Hepatocyte (in vitro differentiated cells): ENCODE measurements around the gene EDC3. TPM values are rescaled to one million over a fixed set of nuclear protein-coding genes. Genes with fewer than 3 reads are reported as not detected.

Source experiments
- DNase-seq: peaks from one replicate; pipeline ENCODE4 v3.0.0-alpha.2; 2016; ENCODE audit warnings: low spot score
- H2AFZ ChIP-seq: fragments of 200-600 bp; sonication (generic); 2 replicates; pipeline ENCODE4 v1.6.0; 2016; ENCODE audit warnings: antibody characterized with exemption, mild to moderate bottlenecking
- H3K27ac ChIP-seq: fragments of 200-600 bp; sonication (generic); 2 replicates; pipeline ENCODE4 v1.5.1; 2016; ENCODE audit warnings: mild to moderate bottlenecking
- H3K27me3 ChIP-seq: fragments of 200-600 bp; sonication (generic); 2 replicates; pipeline ENCODE4 v1.6.1; 2016
- H3K36me3 ChIP-seq: fragments of 200-600 bp; sonication (generic); replicated peaks from 2 replicates; pipeline ENCODE4 v1.5.1; 2016; ENCODE audit warnings: low read depth; ENCODE audit not compliant: insufficient read depth
- H3K4me1 ChIP-seq: fragments of 200-600 bp; sonication (generic); 2 replicates; pipeline ENCODE4 v1.5.1; 2016; ENCODE audit warnings: mild to moderate bottlenecking, moderate library complexity; ENCODE audit not compliant: insufficient read depth
- H3K4me2 ChIP-seq: fragments of 200-600 bp; sonication (generic); 2 replicates; pipeline ENCODE4 v1.6.0; 2016
- H3K4me3 ChIP-seq: fragments of 200-600 bp; sonication (generic); 2 replicates; pipeline ENCODE4 v1.5.1; 2016; ENCODE audit warnings: mild to moderate bottlenecking
- H3K79me2 ChIP-seq: fragments of 200-600 bp; sonication (generic); 2 replicates; pipeline ENCODE4 v1.6.0; 2017; ENCODE audit warnings: mild to moderate bottlenecking
- H3K9me2 ChIP-seq: fragments of 200-600 bp; sonication (generic); replicated peaks from 2 replicates; pipeline ENCODE4 v1.6.0; 2017; ENCODE audit warnings: mild to moderate bottlenecking; ENCODE audit not compliant: insufficient read depth
- H3K9me3 ChIP-seq: fragments of 200-600 bp; sonication (generic); 2 replicates; pipeline ENCODE4 v1.5.1; 2016; ENCODE audit warnings: low read depth, mild to moderate bottlenecking
- H4K20me1 ChIP-seq: fragments of 200-600 bp; sonication (generic); 2 replicates; pipeline ENCODE4 v1.6.0; 2016; ENCODE audit warnings: mild to moderate bottlenecking; ENCODE audit not compliant: insufficient read depth, poor library complexity, severe bottlenecking
- CTCF ChIP-seq: fragments of 200-600 bp; sonication (generic); IDR thresholded peaks from 2 replicates; pipeline ENCODE4 v1.5.1; 2016; ENCODE audit warnings: antibody characterized with exemption, mild to moderate bottlenecking; ENCODE audit not compliant: poor library complexity
- EZH2 ChIP-seq: fragments of 200-600 bp; sonication (generic); IDR thresholded peaks from 2 replicates; pipeline ENCODE4 v1.6.1; 2016; ENCODE audit warnings: antibody characterized with exemption, mild to moderate bottlenecking, borderline replicate concordance
- EZH2phosphoT487 ChIP-seq: fragments of 200-600 bp; sonication (generic); IDR thresholded peaks from one replicate; pipeline ENCODE4 v1.6.1; 2018; ENCODE audit warnings: antibody characterized with exemption, mild to moderate bottlenecking, low read depth, moderate library complexity; ENCODE audit not compliant: unreplicated experiment, severe bottlenecking
- WGBS: methylation state at CpG from one replicate; pipeline ENCODE4 v1.1.6; 2016; ENCODE audit warnings: low lambda C conversion rate; ENCODE audit errors: missing lambda C conversion rate; 5-methylcytosine and 5-hydroxymethylcytosine counted together
- polyA plus RNA-seq: library from polyadenylated mRNA; unstranded; fragments of >200 nt; fragmentation: Nextera tagmentation; extraction: Ambion mirVana; gene quantifications from 2 replicates; pipeline ENCODE4 v1.2.1, GENCODE V29; 2016
- total RNA-seq: library from RNA; depleted of rRNA; stranded (reverse); fragments of >200 nt; gene quantifications from 2 replicates; pipeline ENCODE4 v1.2.3, GENCODE V29; 2014

Gene EDC3
- total and polyA plus RNA-seq, 2 experiments from 2014 or later = 11.5 to 31.4 TPM

- Histone ChIP-seq H3K9me2 (no peaks in the 10 kb centered on the region), H3K4me2 (no peak overlapping the region), H3K79me2 (peaks cover 10% of the 10 kb centered on the region), H3K27me3 (no peaks in the 10 kb centered on the region), H3K9me3 (no peaks in the 10 kb centered on the region), H4K20me1 (peaks cover 19% of the 10 kb centered on the region), H3K4me1 (no peaks in the 10 kb centered on the region), H3K36me3 (no peaks in the 10 kb centered on the region), H3K4me3 (no peak overlapping the region), H2AFZ (no peak overlapping the region), H3K27ac (no peak overlapping the region)
- TF ChIP-seq CTCF = no peak
- TF ChIP-seq EZH2 = no peak
- no peak for TF ChIP-seq EZH2phosphoT487
- DNase-seq = no peak
- WGBS = 94% methylated on average over 10 of the region's 10 CpGs
These were observed 68.8 kb downstream of the EDC3 start for GRCh38 chr15:74626752-74627692.

GRCh38 chr15:74626336-74626735 is 69.5 kb downstream of the EDC3 start:
- TF ChIP-seq EZH2 (no peak), EZH2phosphoT487 (no peak)
- Histone ChIP-seq H3K4me1 (no peaks in the 10 kb centered on the region), H3K4me2 (no peak overlapping the region), H3K4me3 (no peak overlapping the region), H3K27ac (no peak overlapping the region), H4K20me1 (peaks cover 20% of the 10 kb centered on the region), H3K9me3 (no peaks in the 10 kb centered on the region), H2AFZ (no peak overlapping the region), H3K36me3 (no peaks in the 10 kb centered on the region), H3K27me3 (no peaks in the 10 kb centered on the region), H3K9me2 (no peaks in the 10 kb centered on the region), H3K79me2 (peaks cover 17% of the 10 kb centered on the region)
- DNase-seq = no peak
- WGBS = 94% methylated on average over 7 of the region's 7 CpGs

DNA sequence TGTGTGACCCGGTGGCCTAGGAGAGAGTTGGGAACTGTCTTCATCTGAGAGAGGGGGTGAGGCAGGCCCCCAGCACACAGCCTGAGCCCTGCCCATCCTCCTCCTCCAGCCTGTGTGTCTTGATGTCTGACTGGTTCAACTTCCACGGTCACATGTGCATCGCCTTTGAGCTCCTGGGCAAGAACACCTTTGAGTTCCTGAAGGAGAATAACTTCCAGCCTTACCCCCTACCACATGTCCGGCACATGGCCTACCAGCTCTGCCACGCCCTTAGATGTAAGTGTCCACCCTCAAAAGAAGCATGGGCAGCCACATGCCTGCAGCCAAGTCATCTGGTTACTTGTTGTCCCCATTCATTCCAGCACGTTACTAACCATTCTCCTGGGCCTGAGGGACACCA is 70.1 kb downstream of the EDC3 start:
- no peak overlapping the region for H2AFZ ChIP-seq

More for the DNA sequence above, 70.1 kb downstream of the EDC3 start:
- Histone ChIP-seq H3K4me2 (no peak overlapping the region), H3K27me3 (no peaks in the 10 kb centered on the region), H3K4me3 (no peak overlapping the region), H3K4me1 (no peaks in the 10 kb centered on the region), H3K27ac (no peak overlapping the region), H4K20me1 (peaks cover 24% of the 10 kb centered on the region), H3K9me2 (no peaks in the 10 kb centered on the region), H3K9me3 (no peaks in the 10 kb centered on the region), H3K36me3 (no peaks in the 10 kb centered on the region), H3K79me2 (peaks cover 23% of the 10 kb centered on the region)
- TF ChIP-seq EZH2 (no peak), CTCF (no peak), EZH2phosphoT487 (no peak)
- no peak for DNase-seq
- WGBS = 93% methylated on average over 6 of the region's 6 CpGs
